DND-41 (cell line): ENCODE data around the gene IL20.

Experiments
- ATAC-seq: fragments of 200-7000 bp; cut with Tn5 transposase; 3 replicates; pipeline ENCODE4 v1.9.1; 2021; ENCODE audit warnings: low read depth; ENCODE audit not compliant: insufficient read depth
- DNase-seq: peaks from one replicate; pipeline ENCODE4 v3.0.0-alpha.2; 2020
- H2AFZ ChIP-seq: 2 replicates; pipeline ENCODE4 v1.6.0; 2012; ENCODE audit warnings: low read depth, low read length
- H3K27ac ChIP-seq: 2 replicates; pipeline ENCODE4 v1.5.1; 2012; ENCODE audit warnings: low read length, inconsistent platforms
- H3K27me3 ChIP-seq: fragments of 200-600 bp; sonication (generic); 2 replicates; pipeline ENCODE4 v1.6.0; 2012; ENCODE audit warnings: low read length, mild to moderate bottlenecking, inconsistent platforms; ENCODE audit not compliant: insufficient read depth, poor library complexity
- H3K36me3 ChIP-seq: 2 replicates; pipeline ENCODE4 v1.5.1; 2012; ENCODE audit warnings: low read length, inconsistent platforms; ENCODE audit not compliant: insufficient read depth
- H3K4me1 ChIP-seq: 2 replicates; pipeline ENCODE4 v1.5.1; 2012; ENCODE audit warnings: mild to moderate bottlenecking, low read length; ENCODE audit not compliant: insufficient read depth
- H3K4me2 ChIP-seq: 2 replicates; pipeline ENCODE4 v1.6.0; 2012; ENCODE audit warnings: mild to moderate bottlenecking, moderate library complexity, low read length, inconsistent platforms; ENCODE audit not compliant: insufficient read depth
- H3K4me3 ChIP-seq, 2 experiments: fragments of 200-600 bp in 1 of 2; shearing (Covaris generic) in 1 of 2; 2 replicates each; pipeline ENCODE4 v1.5.1; 2012 to 2016; ENCODE audit warnings: inconsistent platforms in 2 of 2, low read length in 2 of 2, mild to moderate bottlenecking in 2 of 2, low read depth in 1 of 2, moderate library complexity in 1 of 2
- H3K79me2 ChIP-seq: 2 replicates; pipeline ENCODE4 v1.6.0; 2012; ENCODE audit warnings: low read length, inconsistent platforms; ENCODE audit not compliant: insufficient read depth
- H3K9ac ChIP-seq: 2 replicates; pipeline ENCODE4 v1.6.0; 2012; ENCODE audit warnings: low read depth, mild to moderate bottlenecking, inconsistent platforms, low read length, moderate library complexity
- H3K9me3 ChIP-seq: 2 replicates; pipeline ENCODE4 v1.5.1; 2012; ENCODE audit warnings: low read length, moderate library complexity, mild to moderate bottlenecking, inconsistent platforms; ENCODE audit not compliant: insufficient read depth, severe bottlenecking
- H4K20me1 ChIP-seq: 2 replicates; pipeline ENCODE4 v1.6.0; 2012; ENCODE audit warnings: low read length; ENCODE audit not compliant: insufficient read depth
- CTCF ChIP-seq: IDR thresholded peaks from 2 replicates; pipeline ENCODE4 v1.5.1; 2012; ENCODE audit warnings: borderline replicate concordance, low read length, moderate library complexity, mild to moderate bottlenecking; ENCODE audit not compliant: poor library complexity, severe bottlenecking; ENCODE audit errors: extremely low read depth
- EZH2 ChIP-seq: IDR thresholded peaks from 3 replicates; pipeline ENCODE4 v1.6.1; 2012; ENCODE audit warnings: borderline replicate concordance, low read depth, mild to moderate bottlenecking, moderate library complexity, low read length, inconsistent platforms; ENCODE audit not compliant: severe bottlenecking

Gene IL20

DNA sequence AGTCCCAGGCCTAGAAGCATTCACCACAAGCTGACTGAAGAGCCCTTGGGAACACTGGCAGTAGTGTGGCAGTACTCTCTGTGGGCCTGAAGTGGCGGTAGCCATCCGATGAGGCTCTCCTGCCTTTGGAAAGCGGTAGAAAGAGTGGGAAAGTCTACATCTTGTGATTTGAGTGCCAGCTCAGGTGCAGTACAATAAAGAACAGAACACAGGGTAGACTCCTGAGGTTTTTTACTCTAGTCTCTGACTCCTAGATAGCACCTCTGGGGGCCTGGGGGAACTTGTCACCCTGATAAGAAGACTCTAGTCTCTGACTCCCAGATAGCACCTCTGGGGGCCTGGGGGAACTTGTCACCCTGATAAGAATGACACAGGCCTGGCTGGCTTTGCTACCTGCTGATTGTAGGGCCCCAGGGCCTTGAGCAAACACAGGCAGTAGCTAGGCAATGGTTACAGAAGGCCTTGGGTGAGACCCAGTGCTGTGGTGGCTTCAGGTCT, 18.0 kb upstream of the IL20 start:
- H2AFZ ChIP-seq: no peak overlapping the region
- no peak overlapping the region for H3K4me2 ChIP-seq
- H3K9me3 ChIP-seq: no peaks in the 10 kb centered on the region
- no peak for TF ChIP-seq EZH2
- TF ChIP-seq CTCF: no peak
- H3K36me3 ChIP-seq: no peaks in the 10 kb centered on the region
- no peaks in the 10 kb centered on the region for H3K4me1 ChIP-seq
- no peak for DNase-seq
- no peak overlapping the region for H3K9ac ChIP-seq
- no peak for ATAC-seq
- no peaks in the 10 kb centered on the region for H4K20me1 ChIP-seq
- H3K27ac ChIP-seq: no peak overlapping the region
- H3K4me3 ChIP-seq: no peak overlapping the region
- no peaks in the 10 kb centered on the region for H3K79me2 ChIP-seq
- no peaks in the 10 kb centered on the region for H3K27me3 ChIP-seq

- no peak overlapping the region for H3K27ac ChIP-seq
- H3K9ac ChIP-seq: no peak overlapping the region
- H3K27me3 ChIP-seq: no peaks in the 10 kb centered on the region
- H3K79me2 ChIP-seq: no peaks in the 10 kb centered on the region
- H3K4me2 ChIP-seq: no peak overlapping the region
- H3K9me3 ChIP-seq: no peaks in the 10 kb centered on the region
- no peaks in the 10 kb centered on the region for H3K36me3 ChIP-seq
- ATAC-seq (no peak), DNase-seq (no peak)
- no peak for TF ChIP-seq CTCF
- no peaks in the 10 kb centered on the region for H4K20me1 ChIP-seq
- no peaks in the 10 kb centered on the region for H3K4me1 ChIP-seq
- H2AFZ ChIP-seq: no peak overlapping the region
- no peak overlapping the region for H3K4me3 ChIP-seq
Measured at GRCh38 chr1:206847946-206848345, 17.5 kb upstream of the IL20 start.

DNA sequence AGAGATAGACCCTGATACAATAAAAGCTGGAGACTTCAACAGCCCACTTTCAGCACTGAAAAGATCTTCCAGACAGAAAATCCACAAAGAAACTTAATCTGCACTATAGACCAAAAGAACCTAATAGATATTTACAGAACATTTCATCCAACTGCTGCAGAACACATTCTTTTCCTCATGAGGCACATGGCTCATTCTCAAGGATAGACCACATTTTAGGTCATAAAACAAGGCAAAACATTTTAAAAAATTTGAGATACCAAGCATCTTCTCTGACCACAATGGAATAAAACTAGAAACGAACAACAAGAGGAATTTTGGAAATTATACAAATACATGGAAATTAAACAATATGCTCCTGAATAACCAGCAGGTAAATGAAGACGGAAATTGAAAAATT, 15.0 kb upstream of the IL20 start:
- H3K4me3 ChIP-seq: no peak overlapping the region

More for the DNA sequence above, 15.0 kb upstream of the IL20 start:
- no peak overlapping the region for H3K9ac ChIP-seq
- no peak overlapping the region for H2AFZ ChIP-seq
- DNase-seq: no peak
- no peaks in the 10 kb centered on the region for H4K20me1 ChIP-seq
- no peak overlapping the region for H3K27ac ChIP-seq
- H3K4me2 ChIP-seq: no peak overlapping the region
- H3K4me1 ChIP-seq: no peaks in the 10 kb centered on the region
- ATAC-seq: no peak
- TF ChIP-seq CTCF (no peak), EZH2 (no peak)
- no peaks in the 10 kb centered on the region for H3K27me3 ChIP-seq
- H3K36me3 ChIP-seq: no peaks in the 10 kb centered on the region
- H3K79me2 ChIP-seq: no peaks in the 10 kb centered on the region
- no peaks in the 10 kb centered on the region for H3K9me3 ChIP-seq
